Measurements from ENCODE around the gene USP2.

DNA sequence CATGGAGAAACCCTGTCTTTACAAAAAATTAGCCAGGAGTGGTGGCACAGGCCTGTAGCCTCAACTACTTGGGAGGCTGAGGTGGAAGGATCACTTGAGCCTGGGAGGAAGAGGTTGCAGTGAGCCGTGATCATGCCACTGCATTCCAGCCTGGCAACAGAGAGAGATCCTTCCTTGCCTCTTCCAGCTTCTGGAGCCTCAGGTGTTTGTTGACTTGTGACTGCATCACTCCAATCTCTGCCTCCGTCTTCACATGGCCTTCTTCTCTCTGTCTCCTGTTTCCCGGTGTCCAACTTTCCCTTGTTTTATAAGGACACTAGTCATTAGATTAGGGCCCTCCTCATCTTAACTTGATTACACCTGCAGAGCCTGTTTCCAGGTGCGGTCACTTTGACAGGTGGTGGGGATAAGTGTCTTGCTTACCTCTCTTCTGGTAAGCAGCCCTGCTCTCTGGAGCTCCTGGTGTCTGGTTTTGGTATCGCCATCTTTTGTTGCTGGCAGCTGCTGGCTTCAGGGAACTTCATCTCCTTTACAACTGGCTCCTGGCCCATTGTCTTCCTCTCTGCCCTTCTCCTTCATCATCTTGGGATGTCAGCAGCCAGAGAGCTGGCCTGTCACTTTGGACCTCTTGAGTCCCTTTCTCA lies 8.2 kb upstream of the USP2 start:
- TF ChIP-seq, protein P1, sequence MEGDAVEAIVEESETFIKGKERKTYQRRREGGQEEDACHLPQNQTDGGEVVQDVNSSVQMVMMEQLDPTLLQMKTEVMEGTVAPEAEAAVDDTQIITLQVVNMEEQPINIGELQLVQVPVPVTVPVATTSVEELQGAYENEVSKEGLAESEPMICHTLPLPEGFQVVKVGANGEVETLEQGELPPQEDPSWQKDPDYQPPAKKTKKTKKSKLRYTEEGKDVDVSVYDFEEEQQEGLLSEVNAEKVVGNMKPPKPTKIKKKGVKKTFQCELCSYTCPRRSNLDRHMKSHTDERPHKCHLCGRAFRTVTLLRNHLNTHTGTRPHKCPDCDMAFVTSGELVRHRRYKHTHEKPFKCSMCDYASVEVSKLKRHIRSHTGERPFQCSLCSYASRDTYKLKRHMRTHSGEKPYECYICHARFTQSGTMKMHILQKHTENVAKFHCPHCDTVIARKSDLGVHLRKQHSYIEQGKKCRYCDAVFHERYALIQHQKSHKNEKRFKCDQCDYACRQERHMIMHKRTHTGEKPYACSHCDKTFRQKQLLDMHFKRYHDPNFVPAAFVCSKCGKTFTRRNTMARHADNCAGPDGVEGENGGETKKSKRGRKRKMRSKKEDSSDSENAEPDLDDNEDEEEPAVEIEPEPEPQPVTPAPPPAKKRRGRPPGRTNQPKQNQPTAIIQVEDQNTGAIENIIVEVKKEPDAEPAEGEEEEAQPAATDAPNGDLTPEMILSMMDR (IDR thresholded peaks at IDR 0.05; ENCODE audit: borderline replicate concordance, extremely low read depth, low read length, poor library complexity, severe bottlenecking): peak; percentile 54
- no peak for TF ChIP-seq EZH2 (IDR thresholded peaks at IDR 0.05; ENCODE audit: borderline replicate concordance, low read depth, low read length, severe bottlenecking)
